GM21786 (cell line): ENCODE data around the gene PCDHGB4.
A peak's percentile ranks its signal among the peaks of the same experiment; 100 is the strongest.
"Not testable (repeated sequence)": the region's sequence is repeated elsewhere in the genome, so short reads cannot be mapped to it uniquely, and the experiment has no call there.

Experiments used
- ATAC-seq: cut with Tn5 transposase; IDR thresholded peaks from one replicate; pipeline ENCODE4 v1.9.1; 2021; ENCODE audit not compliant: unreplicated experiment

PCDHGB4 gene

GRCh38 chr5:141387557-141388311, at the start of gene PCDHGB4:
Gene PCDHGB4 (plus strand): TSS chr5:141387698. CDS start chr5:141387885, 187 bp downstream.
- peak; percentile 62 for ATAC-seq

DNA sequence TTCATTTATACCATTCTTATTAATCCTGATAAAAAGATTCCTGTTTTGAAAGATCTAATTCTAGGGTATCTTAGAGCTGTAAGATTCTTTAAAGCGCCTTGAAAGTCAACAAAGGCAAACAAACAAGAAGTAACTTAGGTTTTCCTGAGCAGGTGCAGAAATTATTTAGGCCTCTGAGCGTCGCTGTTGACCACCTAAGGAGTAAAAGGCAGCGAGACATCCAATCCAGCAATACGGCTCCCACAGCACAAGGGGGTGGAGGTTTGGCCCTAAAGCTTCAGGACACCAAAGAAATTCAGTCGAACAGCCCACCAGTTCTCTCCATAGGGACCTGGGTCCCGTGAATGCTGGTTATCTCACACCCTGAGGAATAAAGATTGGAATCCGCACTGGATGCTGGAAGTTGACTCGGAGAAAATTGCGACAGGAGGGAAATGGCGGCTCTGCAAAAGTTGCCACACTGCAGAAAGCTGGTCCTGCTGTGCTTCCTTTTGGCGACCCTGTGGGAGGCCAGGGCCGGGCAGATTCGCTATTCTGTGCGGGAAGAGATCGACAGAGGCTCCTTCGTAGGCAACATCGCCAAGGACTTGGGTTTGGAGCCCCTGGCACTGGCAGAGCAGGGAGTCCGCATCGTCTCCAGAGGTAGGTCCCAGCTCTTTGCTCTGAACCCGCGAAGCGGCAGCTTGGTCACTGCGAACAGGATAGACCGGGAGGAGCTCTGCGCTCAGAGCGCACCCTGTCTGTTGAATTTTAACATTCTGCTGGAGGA, 48.8 kb upstream of the PCDHGB4 start, which contains the start of gene PCDHGA2:
Gene PCDHGA2, plus strand, starts transcription at position 223 of the 769 bp plus-strand sequence.
- no peak for ATAC-seq

DNA sequence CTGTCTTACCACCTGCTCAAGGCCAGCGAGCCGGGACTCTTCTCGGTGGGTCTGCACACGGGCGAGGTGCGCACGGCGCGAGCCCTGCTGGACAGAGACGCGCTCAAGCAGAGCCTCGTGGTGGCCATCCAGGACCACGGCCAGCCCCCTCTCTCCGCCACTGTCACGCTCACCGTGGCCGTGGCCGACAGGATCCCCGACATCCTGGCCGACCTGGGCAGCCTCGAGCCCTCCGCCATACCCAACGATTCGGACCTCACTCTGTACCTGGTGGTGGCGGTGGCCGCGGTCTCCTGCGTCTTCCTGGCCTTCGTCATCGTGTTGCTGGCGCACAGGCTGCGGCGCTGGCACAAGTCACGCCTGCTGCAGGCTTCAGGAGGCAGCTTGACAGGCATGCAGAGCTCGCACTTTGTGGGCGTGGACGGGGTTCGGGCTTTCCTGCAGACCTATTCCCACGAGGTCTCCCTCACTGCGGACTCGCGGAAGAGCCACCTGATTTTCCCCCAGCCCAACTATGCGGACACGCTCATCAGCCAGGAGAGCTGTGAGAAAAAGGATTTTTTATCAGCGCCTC, 46.6 kb upstream of the PCDHGB4 start:
- ATAC-seq: not testable (repeated sequence)

- ATAC-seq: no peak
Observed at GRCh38 chr5:141342773-141343172, 44.7 kb upstream of the PCDHGB4 start.

DNA sequence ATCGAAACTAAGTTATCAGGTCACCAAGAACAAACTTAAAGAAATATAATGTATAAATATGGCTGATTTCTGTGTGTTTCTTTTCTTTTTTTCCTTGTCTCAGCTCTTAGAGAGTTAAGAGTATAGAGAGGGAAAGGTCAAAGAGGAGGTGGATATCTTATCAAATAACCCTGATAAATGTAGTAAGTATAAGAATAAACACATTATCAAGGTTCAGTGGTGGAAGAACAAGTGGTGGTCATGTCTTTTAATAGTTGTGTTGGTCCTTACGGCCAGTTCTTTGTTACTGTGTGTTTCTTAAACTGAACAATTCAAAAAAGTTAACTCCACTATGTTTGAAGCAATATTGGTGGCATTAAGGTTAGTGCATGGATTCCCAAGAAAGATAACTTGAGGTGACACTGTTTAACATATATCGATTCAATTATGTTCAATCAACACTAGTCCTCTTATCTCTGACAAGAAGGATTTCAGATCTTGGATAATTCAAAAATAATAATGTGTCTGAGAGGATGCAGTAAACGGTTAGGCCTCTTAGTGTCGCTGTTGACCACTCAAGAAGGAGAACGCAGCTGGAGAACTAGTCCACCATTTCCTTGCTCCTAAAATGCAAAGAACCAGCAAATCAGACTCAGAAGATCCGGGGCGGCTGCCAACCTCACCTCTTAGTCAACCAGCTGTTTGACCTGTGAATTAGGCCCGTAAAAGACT, 44.1 kb upstream of the PCDHGB4 start, which contains the start of gene PCDHGA3:
Gene PCDHGA3, plus strand, starts transcription at position 588 of the 711 bp plus-strand sequence. CDS start 205 bp downstream, outside the sequence.
- no peak for ATAC-seq

GRCh38 chr5:141343953-141344463, 43.5 kb upstream of the PCDHGB4 start:
- no peak for ATAC-seq

GRCh38 chr5:141345327-141345726, 42.2 kb upstream of the PCDHGB4 start:
- no peak for ATAC-seq

DNA sequence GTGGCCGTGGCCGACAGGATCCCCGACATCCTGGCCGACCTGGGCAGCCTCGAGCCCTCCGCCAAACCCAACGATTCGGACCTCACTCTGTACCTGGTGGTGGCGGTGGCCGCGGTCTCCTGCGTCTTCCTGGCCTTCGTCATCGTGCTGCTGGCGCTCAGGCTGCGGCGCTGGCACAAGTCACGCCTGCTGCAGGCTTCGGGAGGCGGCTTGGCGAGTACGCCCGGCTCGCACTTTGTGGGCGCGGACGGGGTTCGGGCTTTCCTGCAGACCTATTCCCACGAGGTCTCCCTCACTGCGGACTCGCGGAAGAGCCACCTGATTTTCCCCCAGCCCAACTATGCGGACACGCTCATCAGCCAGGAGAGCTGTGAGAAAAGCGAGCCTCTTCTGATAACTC, 41.5 kb upstream of the PCDHGB4 start:
- ATAC-seq: not testable (repeated sequence)

DNA sequence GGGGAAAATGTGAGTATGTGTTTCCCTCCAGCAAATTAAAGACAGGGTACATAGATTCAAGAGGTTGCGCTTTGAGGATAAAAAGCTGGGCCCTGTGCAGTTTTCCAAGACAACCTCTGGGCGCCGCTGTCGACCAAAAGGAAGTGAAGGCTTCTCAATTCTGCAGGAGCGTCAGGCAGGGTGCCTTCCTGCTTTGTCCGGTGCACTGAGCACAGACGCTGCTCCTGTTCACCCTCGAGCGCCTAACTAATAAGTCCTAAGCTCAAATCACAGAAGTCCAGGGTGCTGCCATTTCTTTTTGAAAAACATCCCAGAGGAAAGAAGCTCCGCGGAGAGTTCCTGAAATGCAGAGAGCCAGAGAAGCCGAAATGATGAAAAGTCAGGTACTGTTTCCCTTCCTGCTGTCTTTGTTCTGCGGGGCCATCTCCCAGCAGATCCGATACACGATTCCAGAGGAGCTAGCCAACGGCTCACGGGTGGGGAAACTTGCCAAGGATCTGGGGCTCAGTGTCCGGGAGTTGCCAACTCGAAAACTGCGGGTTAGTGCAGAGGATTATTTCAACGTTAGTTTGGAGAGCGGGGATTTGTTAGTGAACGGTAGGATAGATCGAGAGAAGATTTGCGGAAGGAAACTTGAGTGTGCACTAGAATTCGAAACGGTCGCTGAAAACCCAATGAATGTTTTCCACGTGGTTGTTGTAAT, 37.4 kb upstream of the PCDHGB4 start, which contains the start of gene PCDHGB1:
Gene PCDHGB1, plus strand, starts transcription at position 183 of the 703 bp plus-strand sequence. Its CDS starts 162 bp downstream, at position 345.
- no peak for ATAC-seq

GRCh38 chr5:141351591-141351990, 35.9 kb upstream of the PCDHGB4 start:
- ATAC-seq: no peak

GRCh38 chr5:141354900-141355469, 32.5 kb upstream of the PCDHGB4 start, which contains the start of gene PCDHGA4:
Gene PCDHGA4 (plus strand): TSS chr5:141355021. CDS start chr5:141355108, 87 bp downstream.
- ATAC-seq: no peak

DNA sequence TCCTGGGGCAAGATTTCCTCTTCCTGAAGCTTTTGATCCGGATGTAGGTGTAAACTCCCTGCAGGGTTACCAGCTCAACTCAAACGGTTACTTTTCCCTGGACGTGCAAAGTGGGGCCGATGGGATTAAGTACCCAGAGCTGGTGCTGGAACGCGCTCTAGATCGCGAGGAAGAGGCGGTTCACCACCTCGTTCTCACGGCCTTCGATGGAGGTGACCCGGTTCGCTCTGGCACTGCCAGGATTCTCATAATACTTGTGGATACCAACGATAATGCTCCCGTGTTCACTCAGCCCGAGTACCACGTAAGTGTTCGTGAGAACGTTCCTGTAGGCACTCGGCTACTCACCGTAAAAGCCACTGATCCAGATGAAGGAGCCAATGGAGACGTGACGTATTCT, 31.9 kb upstream of the PCDHGB4 start:
- ATAC-seq: no peak

GRCh38 chr5:141356133-141356532, 31.4 kb upstream of the PCDHGB4 start:
- ATAC-seq: no peak

DNA sequence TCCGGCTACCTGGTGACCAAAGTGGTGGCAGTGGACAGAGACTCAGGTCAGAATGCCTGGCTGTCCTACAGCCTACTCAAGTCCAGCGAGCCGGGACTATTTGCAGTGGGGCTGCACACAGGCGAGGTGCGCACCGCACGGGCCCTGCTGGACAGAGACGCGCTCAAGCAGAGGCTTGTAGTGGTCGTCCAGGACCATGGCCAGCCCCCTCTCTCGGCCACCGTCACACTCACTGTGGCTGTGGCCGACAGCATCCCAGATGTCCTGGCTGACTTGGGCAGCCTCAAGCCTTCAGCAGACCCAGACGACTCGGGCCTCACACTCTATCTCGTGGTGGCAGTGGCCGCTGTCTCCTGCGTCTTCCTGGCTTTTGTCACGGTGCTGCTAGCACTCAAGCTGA, 30.5 kb upstream of the PCDHGB4 start:
- no peak for ATAC-seq

DNA sequence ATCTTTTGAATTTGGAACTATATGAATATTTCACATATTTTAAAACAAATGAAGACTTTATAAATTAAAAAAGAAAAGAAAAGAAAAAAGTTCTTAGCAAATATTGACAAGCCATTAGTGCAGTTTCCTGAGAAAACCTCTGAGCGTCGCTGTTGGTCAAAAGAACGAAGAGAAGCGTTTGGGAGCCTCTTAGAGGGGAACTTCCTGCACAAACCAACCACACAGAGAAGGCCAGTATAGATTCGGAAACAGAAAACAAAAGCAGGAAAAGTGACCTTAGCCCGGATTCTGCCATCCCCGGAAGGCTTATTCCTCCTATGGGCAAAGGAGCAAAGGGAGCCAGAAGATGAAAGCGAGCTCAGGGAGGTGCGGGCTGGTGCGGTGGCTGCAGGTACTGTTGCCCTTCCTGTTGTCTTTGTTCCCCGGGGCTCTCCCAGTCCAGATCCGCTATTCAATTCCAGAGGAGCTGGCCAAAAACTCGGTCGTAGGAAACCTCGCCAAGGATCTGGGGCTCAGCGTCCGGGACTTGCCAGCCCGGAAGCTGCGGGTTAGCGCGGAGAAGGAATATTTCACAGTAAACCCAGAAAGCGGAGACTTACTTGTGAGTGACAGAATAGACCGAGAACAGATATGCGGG, 27.6 kb upstream of the PCDHGB4 start, which contains the start of gene PCDHGB2:
Gene PCDHGB2, plus strand, starts transcription at position 205 of the 637 bp plus-strand sequence. Its CDS starts 142 bp downstream, at position 347.
- peak; percentile 63 for ATAC-seq

- ATAC-seq: no peak
Observed at GRCh38 chr5:141360685-141361084, 26.8 kb upstream of the PCDHGB4 start.

DNA sequence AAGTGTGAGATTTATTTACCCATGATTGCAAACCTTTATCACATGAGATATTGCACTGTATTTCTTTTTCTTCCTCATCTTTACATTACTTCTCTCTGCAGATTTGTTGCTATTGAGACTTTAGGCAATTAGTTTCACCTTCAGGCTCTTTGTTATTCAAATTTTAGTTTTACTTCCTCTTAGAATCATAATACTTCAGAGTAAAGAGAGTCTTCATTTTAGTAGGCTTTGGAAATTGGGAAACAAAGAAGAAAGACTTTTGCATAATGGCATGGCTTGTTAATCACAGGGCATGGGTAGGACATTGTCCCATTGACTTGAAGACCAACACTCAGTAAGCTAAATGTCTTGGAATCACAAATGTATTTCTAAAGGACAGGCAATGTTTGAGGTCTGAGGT, 24.8 kb upstream of the PCDHGB4 start:
- no peak for ATAC-seq

GRCh38 chr5:141363952-141364660, 23.4 kb upstream of the PCDHGB4 start, which contains the start of gene PCDHGA5:
Gene PCDHGA5 (plus strand): TSS chr5:141364162. CDS start chr5:141364331, 169 bp downstream.
- no peak for ATAC-seq
